ENCODE results near the gene VSNL1.

VSNL1 gene

GRCh38 chr2:17690776-17691175, 150.3 kb downstream of the VSNL1 start:
- no peak for DNase-seq (ENCODE audit: low read depth in 2 of 2)

Data from fibroblast of skin of left quadriceps (primary cell).